WI38 (cell line): Measurements from ENCODE around the gene WNK2.

Experiments used
- H3K4me3 ChIP-seq: 2 replicates; pipeline ENCODE4 v1.5.1; 2011; ENCODE audit warnings: low read depth, mild to moderate bottlenecking, control low read depth, low read length
- TF ChIP-seq, protein P1 (sequence below): IDR thresholded peaks from 2 replicates; pipeline ENCODE4 v1.5.1; 2012; ENCODE audit warnings: low read depth, mild to moderate bottlenecking, control low read depth, low read length

Gene WNK2

DNA sequence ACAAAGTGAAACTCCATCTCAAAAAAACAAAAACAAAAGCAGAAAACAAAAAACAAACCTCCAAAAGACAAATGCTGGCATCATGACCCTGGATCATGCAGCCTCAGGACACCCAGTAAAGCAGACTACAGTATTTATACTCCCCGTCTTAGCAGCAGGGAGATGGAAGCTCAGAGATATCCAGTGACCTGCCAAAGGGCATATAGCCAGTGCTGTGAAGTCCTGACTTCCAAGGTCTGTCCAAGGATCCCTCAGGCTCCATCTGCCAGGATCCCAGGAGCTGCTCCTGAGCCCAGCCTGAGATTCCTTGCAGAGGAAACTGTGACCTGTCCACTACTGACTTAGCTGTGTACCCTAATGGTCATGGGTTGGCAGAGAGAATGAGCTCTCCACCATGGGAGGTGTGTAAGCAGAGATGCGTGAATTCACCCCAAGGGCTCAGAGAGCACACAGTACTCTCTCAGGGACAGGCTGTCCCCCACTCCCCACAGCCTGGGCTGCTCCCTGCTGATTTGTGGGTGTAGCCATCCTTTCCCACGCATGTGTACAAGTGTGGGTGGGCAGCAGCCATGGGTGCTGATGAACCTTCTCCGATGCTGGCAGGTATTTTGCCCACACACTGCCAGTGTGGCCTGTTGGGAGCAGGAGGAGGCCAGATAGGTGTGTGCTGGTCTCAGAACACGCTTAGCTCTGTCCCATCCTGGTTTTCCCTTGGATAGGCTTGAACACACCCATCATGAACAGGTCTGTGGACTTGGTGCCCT lies 2.1 kb upstream of the WNK2 start:
- no peak overlapping the region for H3K4me3 ChIP-seq
- TF ChIP-seq, protein P1, sequence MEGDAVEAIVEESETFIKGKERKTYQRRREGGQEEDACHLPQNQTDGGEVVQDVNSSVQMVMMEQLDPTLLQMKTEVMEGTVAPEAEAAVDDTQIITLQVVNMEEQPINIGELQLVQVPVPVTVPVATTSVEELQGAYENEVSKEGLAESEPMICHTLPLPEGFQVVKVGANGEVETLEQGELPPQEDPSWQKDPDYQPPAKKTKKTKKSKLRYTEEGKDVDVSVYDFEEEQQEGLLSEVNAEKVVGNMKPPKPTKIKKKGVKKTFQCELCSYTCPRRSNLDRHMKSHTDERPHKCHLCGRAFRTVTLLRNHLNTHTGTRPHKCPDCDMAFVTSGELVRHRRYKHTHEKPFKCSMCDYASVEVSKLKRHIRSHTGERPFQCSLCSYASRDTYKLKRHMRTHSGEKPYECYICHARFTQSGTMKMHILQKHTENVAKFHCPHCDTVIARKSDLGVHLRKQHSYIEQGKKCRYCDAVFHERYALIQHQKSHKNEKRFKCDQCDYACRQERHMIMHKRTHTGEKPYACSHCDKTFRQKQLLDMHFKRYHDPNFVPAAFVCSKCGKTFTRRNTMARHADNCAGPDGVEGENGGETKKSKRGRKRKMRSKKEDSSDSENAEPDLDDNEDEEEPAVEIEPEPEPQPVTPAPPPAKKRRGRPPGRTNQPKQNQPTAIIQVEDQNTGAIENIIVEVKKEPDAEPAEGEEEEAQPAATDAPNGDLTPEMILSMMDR = no peak

DNA sequence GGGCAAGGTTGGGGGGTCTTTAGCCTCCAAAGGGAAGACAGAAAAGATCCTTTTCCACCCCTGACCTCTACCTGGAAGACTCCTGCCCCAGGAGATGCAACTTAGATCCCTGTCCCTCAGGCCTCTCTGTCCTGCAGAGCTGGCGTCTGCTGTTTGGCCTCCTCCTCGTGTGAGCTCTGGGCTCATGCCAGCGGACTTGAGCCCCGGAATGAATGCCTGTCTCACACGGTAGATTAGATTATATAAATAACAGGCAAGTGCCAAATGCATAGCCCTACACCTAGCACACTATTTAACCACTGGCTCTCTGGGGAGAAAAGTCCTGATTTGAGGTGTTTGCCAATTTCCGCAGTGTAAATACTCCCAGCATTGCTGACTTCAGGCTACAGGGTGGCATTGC lies 1.4 kb upstream of the WNK2 start:
- TF ChIP-seq, protein P1 = no peak
- H3K4me3 ChIP-seq = no peak overlapping the region

DNA sequence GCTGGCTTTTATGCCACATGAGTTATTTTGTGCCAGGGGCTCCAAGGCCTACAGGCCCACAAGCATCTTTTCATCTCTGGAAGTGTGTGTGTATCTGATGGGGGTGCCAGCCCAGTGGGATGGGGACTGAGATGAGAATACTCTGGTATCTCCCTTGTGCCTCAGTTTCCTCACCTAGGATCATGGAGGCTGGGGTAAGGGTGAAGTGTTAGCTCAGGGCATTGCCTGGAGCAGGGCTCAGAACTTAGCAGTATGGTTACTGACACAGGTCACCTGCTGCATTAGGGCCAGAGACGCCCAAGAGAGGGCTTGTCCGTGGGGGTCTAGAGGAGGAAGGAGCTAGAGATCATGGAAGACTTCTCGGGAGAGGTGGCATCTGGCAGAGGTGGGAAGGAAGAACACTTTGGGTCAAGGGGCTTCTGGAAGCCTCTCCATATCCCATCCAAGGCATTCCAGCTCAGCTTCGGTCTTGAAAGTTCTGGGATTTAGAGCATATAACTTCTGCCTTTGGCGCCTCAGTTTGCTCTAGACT lies 742 bp upstream of the WNK2 start:
- TF ChIP-seq, protein P1 = no peak
- no peak overlapping the region for H3K4me3 ChIP-seq

DNA sequence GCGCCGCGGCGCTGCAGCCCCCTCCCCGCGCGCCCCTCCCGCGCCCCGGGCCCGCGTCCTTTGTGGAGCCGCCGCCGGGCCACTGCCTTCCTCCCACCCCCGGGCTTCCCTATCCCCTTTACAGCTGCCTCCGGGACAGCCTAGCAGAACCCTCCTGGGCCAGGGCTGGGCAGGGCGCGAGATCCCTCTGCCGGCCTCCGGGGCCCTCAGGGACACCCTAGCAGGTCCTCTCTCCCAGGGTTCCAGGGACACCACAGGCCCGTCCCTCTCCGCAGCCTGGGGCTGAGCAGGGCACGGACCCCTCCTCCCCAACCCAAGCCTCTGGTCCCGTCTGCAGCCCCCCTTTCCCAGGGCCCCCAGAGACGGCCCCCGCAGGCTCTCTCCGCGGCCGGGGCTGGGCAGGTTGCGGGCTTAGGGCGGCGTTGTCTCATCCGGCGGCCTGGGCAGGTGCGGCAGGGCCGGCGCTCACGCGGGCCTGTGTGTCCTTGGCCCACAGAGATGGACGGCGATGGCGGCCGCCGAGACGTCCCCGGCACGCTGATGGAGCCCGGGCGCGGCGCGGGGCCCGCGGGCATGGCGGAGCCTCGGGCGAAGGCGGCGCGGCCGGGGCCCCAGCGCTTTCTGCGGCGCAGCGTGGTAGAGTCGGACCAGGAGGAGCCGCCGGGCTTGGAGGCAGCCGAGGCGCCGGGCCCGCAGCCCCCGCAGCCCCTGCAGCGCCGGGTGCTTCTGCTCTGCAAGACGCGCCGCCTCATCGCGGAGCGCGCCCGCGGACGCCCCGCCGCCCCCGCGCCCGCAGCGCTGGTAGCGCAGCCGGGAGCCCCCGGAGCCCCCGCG lies 710 bp downstream of the WNK2 start:
- TF ChIP-seq, protein P1 = no peak
- H3K4me3 ChIP-seq = no peak overlapping the region

DNA sequence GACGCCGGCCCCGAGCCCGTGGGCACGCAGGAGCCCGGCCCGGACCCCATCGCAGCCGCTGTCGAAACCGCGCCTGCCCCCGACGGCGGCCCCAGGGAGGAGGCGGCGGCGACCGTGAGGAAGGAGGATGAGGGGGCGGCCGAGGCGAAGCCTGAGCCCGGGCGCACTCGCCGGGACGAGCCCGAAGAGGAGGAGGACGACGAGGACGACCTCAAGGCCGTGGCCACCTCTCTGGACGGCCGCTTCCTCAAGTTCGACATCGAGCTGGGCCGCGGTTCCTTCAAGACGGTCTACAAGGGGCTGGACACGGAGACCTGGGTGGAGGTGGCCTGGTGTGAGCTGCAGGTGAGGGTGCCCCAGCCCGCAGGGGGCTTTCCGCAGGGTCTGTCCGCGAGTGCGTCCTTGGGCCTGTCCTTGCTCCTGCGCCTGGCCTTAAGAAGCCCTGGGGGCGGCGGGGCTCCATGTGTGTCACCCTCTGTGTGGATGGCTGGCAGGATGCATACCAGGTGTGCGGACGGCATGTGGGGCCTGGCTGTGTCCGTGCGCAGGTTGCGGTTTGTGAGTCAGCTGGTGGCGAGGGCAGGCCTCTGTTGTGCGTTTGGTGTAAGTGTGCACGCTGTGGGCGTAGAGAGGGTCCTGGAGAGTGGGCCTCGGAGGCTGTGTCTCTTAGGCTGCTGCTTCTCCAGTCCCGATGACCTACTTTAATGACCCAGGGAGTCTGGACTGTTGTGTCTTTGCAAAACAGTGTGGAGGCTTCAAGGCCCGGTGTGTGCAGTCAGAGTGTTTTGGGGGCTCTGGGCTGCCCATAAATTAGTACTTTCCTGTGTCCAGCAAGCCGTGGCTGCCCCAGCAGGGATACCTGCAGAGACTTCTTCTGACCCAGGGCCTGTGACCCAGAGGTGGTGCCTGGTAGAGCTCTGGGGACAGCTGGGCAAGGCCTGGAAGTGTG lies 1.6 kb downstream of the WNK2 start:
- TF ChIP-seq, protein P1 = no peak
- no peak overlapping the region for H3K4me3 ChIP-seq

DNA sequence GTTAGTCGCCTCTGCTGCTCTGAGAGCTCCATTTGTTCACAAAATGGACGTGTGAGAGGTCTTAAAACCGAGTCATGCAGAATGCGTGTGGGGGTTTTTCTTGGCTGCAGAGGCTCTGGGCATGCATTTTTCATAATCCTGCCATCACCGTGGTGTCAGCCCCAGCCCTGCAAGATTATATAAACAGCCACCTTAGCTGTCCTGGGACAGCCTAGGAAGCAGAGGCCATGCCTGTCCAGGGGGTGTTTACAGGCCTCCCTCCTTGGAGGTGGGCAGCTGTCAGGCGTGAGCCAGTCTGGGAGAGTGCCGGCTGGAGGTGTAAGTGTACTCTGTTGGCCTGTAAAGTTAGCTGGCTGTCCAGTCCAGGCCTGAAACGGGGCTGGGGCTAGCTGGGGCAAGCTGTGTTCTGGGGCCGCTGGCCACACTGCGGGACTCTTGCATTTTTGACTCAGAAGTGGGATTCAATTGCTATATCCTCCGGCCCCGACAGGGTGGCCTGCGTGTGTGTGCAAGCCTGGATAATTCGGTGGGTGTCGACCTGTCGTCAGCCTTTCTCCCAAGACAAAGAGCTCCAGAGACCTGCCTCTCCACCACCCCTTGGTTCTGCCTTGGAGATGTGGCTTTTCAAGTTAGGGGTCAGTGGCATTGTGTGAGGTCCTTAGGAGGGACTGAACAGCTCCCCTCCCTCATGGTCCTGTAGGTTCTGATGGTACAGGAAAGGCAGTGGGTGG lies 2.4 kb downstream of the WNK2 start:
- no peak overlapping the region for H3K4me3 ChIP-seq
- TF ChIP-seq, protein P1 = no peak
